Measurements from ENCODE around the gene LEFTY1. TPM values are rescaled to one million over a fixed set of nuclear protein-coding genes. Genes with fewer than 3 reads are reported as not detected.
"Not testable (repeated sequence)": the region's sequence is repeated elsewhere in the genome, so short reads cannot be mapped to it uniquely, and the experiment has no call there.

Gene LEFTY1
- total RNA-seq, 1 experiment from 2014 or later = 0.13 TPM

- DNase-seq (ENCODE audit: low spot score) = no peak
Measured at GRCh38 chr1:225849925-225850324, 39.0 kb downstream of the LEFTY1 start.

- no peak for DNase-seq (ENCODE audit: low spot score)
Measured at GRCh38 chr1:225848030-225848955, 40.7 kb downstream of the LEFTY1 start.

DNA sequence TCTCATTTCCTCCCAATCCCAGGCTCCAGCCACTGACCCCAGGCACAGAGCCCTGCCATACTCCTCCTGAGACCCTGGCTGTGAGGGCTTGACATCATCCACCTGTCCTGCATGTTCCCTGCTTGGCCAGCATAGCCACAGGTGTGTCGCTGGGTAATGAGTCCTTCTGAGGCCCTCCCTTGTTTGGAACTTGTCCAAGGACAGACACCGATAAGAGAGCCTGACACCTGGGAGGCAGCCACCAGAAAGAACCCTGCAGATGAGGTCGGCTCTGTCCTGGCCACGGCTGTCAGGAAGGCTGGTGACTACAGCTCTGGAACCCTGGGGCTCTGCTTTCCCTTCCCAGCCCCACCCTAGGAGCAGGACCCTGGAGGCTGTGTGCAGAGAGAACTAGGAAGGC is 41.3 kb downstream of the LEFTY1 start:
- DNase-seq (ENCODE audit: low spot score) = peak; percentile 58

GRCh38 chr1:225846331-225847310 is 42.3 kb downstream of the LEFTY1 start:
- no peak for DNase-seq (ENCODE audit: low spot score)

DNA sequence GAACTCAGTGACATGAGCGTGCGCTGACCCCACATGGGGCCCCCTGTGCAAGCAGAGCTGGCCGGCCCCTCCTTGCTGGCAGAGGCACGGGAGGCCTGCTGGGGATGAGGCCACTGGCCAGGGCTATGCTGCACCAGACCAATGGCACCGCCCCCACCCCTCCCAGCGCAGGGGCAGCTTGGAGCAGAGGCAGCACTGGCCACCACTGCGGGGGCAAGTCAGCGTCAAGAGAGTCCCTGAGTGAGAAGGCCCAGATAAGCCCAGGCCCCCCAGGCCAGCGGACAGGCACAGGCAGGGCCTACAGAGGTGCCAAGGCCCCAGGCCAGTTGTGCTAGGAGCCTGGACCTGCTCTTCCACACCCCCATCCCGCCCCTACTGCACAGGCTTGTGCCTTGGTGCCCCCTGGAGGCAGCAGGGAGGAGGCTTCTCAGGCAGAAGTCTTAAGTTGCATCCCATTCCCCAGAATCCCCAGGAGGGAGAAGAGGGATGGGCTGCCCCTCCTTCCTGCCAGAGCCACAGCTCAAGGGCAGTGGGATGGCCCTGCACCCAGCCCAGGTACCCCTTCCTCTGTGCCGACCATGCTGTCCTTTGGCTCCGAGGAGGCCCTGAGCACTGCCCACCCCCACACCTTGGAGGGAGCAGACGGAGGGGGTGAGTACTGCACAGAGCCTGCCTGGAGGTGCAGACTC is 43.2 kb downstream of the LEFTY1 start:
- DNase-seq (ENCODE audit: low spot score) = peak; percentile 74

- no peak for DNase-seq (ENCODE audit: low spot score)
Measured at GRCh38 chr1:225845097-225845496, 43.8 kb downstream of the LEFTY1 start.

DNA sequence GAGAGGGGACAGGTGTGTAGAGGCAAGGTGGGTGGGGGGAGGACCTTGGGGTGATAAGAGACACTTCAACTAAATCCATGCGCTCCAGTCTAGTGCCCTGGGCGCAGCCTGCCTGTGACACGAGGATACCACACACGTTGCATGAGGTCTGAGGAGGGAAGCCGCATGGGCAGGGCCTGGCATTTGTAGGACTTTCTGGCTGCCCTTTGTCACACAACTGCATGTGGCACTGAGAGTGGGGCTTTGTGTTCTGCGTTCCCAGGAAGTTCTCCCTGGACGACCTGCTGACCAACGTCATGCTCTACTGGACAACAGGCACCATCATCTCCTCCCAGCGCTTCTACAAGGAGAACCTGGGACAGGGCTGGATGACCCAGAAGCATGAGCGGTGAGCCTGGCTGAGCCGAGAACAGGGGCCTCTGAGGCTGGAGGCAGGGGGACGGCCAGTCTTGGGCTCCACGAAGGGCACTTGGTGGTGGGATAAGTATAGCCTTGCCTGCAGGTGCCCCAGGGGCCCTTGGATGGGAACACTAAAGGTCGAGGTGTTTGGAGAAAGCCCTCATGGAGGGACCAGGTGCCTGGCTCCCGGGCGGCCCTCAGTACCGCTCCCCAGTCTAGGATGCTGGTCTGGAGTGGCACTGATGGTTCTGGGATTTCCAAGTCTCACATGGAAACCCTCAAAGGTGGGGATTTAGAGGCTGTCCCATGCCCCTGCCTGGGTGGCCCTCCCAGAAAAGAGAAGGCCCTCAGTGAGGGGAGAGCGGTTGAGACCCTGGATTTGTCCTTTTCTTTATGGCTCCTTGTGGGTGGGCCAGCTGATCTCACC is 44.5 kb downstream of the LEFTY1 start:
- no peak for DNase-seq (ENCODE audit: low spot score)

DNA sequence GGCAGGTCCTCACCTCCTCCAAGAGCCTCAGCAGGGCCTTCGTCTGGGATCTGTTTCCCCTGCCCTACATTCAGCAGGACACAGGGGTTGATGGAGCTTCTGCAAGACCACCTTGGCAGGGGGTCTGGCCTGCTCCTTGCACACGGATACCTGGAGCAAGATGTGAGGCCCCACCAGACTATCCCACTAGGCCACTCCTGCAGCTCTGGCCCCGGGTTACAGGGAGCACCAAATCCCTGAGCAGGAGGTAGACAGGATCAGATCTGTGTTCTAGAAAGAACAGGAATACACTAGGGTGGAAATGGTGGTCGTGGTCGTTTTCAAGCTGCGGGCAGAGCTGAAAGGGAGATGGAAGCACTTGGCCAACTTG is 45.5 kb downstream of the LEFTY1 start:
- no peak for DNase-seq (ENCODE audit: low spot score)

DNA sequence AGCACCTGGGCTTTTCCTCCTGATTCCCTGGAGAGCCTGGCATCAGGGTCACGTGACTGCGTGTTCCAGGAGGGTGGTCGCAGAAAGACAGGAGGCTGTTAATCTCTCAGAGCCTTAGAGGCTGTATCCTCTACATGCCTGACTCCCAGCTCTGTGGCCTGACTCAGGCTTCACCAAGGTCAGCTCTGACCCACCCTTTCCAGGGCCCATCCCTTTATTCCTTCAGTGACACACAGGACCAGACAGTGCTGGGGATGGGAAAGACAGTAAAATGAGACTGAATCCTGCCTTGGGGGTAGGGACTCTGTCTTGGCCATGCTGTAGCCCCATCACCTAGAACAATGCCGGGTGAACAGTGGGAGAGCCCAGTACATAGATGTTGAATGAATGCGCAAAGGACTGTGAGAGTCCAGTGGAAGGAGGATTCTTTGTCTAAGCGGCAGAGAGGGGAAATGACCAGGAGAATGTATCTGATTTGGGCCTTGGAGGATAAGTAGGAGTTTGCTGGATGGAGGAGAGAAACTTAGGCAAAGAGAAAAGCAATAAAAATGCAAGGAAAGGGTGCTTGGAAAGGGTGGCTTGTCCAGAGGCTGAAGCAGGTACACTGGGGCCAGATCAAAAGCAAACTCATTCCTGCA is 46.0 kb downstream of the LEFTY1 start:
- peak; percentile 20 for DNase-seq (ENCODE audit: low spot score)

- no peak for DNase-seq (ENCODE audit: low spot score)
Measured at GRCh38 chr1:225842074-225842473, 46.9 kb downstream of the LEFTY1 start.

- DNase-seq (ENCODE audit: low spot score) = no peak
Measured at GRCh38 chr1:225840713-225841112, 48.2 kb downstream of the LEFTY1 start.

DNA sequence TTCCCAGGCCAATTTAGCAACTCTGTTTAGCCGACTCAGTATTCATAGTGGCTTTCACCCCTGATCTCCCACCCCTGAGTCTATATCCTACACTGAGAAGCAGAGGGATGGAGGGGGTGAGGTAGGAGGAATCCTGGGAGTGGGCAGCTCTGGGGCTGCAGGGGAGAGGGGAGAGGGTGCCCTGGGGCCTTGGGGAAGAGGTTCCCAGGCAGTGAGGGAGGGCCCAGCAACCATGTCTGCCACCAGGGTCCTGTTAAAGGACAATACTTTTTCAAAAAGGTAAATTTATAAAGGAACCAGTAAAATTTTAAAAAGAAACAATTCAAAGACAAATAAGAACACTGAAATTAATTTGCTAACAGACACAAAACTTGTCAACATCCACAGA is 48.7 kb downstream of the LEFTY1 start:
- no peak for DNase-seq (ENCODE audit: low spot score)

- no peak for DNase-seq (ENCODE audit: low spot score)
Measured at GRCh38 chr1:225838793-225839192, 50.2 kb downstream of the LEFTY1 start.

GRCh38 chr1:225836296-225836695 is 52.6 kb downstream of the LEFTY1 start:
- DNase-seq (ENCODE audit: low spot score) = not testable (repeated sequence)

Small RNA genes within 50 kb of the gene (small RNA-seq; reads per million reads assigned to genes)
- not detected for gene AL117348.1

Other genes with a start within 250 kb of the LEFTY1 start
- 19.4 and 21.0 TPM in 2 replicates for gene ENAH, start 236.0 kb downstream of the LEFTY1 start, total RNA-seq (2014; rRNA removed; shearing (Covaris generic))
- gene SRP9, start 111.3 kb downstream of the LEFTY1 start, total RNA-seq (2014; rRNA removed; shearing (Covaris generic)) = 149 and 150 TPM in 2 replicates
- gene EPHX1, start 79.0 kb downstream of the LEFTY1 start, total RNA-seq (2014; rRNA removed; shearing (Covaris generic)) = 54.2 and 64.2 TPM in 2 replicates
- 88.9 and 98.3 TPM in 2 replicates for gene TMEM63A, start 6.8 kb downstream of the LEFTY1 start, total RNA-seq (2014; rRNA removed; shearing (Covaris generic))
- 60.6 and 67.4 TPM in 2 replicates for gene PYCR2, start 35.1 kb upstream of the LEFTY1 start, total RNA-seq (2014; rRNA removed; shearing (Covaris generic))
- gene LEFTY2, start 52.1 kb upstream of the LEFTY1 start, total RNA-seq (2014; rRNA removed; shearing (Covaris generic)) = not detected in 2 replicates
- 13.1 and 13.8 TPM in 2 replicates for gene SDE2, start 110.2 kb upstream of the LEFTY1 start, total RNA-seq (2014; rRNA removed; shearing (Covaris generic))
- gene H3-3A, start 173.6 kb upstream of the LEFTY1 start, total RNA-seq (2014; rRNA removed; shearing (Covaris generic)) = 275 and 298 TPM in 2 replicates